Measurements from ENCODE around the gene HDHD3. TPM values are rescaled to one million over a fixed set of nuclear protein-coding genes. Genes with fewer than 3 reads are reported as not detected.
"Not testable (repeated sequence)": the region's sequence is repeated elsewhere in the genome, so short reads cannot be mapped to it uniquely, and the experiment has no call there.

Gene HDHD3
- total RNA-seq (2014; rRNA removed; shearing (Covaris generic)) = 5.1 and 8.1 TPM in 2 replicates

- peak; percentile 61 for DNase-seq (ENCODE audit: low read depth)
Observed at GRCh38 chr9:113376634-113377567, at the start of gene HDHD3. HDHD3 (minus strand) TSS chr9:113376986; CDS start chr9:113374354, 2,632 bp downstream.

GRCh38 chr9:113425072-113425471, 48.3 kb upstream of the HDHD3 start:
- no peak for DNase-seq (ENCODE audit: low read depth)

- no peak for DNase-seq (ENCODE audit: low read depth)
Observed at GRCh38 chr9:113421726-113422125, 44.9 kb upstream of the HDHD3 start.

GRCh38 chr9:113417370-113417769, 40.6 kb upstream of the HDHD3 start:
- DNase-seq (ENCODE audit: low read depth) = no peak

- DNase-seq (ENCODE audit: low read depth) = no peak
Observed at GRCh38 chr9:113416149-113416721, 39.4 kb upstream of the HDHD3 start.

- peak; percentile 95 for DNase-seq (ENCODE audit: low read depth)
Observed at GRCh38 chr9:113410207-113410864, 33.5 kb upstream of the HDHD3 start, which contains the start of the genes C9orf43 and POLE3. C9orf43 (plus strand) TSS chr9:113410747; CDS start chr9:113413494, 2,747 bp downstream. POLE3 (minus strand) TSS chr9:113410675; CDS start chr9:113410293, 382 bp downstream.

GRCh38 chr9:113409883-113410206, 33.1 kb upstream of the HDHD3 start:
- DNase-seq (ENCODE audit: low read depth) = no peak

GRCh38 chr9:113409481-113409880, 32.7 kb upstream of the HDHD3 start:
- peak; percentile 8 for DNase-seq (ENCODE audit: low read depth)

- DNase-seq (ENCODE audit: low read depth) = peak; percentile 68
Observed at GRCh38 chr9:113406873-113407511, 30.2 kb upstream of the HDHD3 start.

GRCh38 chr9:113406353-113406752, 29.6 kb upstream of the HDHD3 start:
- not testable (repeated sequence) for DNase-seq (ENCODE audit: low read depth)

GRCh38 chr9:113403646-113404045, 26.9 kb upstream of the HDHD3 start:
- no peak for DNase-seq (ENCODE audit: low read depth)

GRCh38 chr9:113401027-113401792, 24.4 kb upstream of the HDHD3 start, which contains the start of gene ALAD:
ALAD (minus strand) TSS chr9:113401284; CDS start chr9:113393559, 7,725 bp downstream.
- DNase-seq (ENCODE audit: low read depth) = peak; percentile 98

- DNase-seq (ENCODE audit: low read depth) = no peak
Observed at GRCh38 chr9:113399646-113400200, 22.9 kb upstream of the HDHD3 start.

- DNase-seq (ENCODE audit: low read depth) = peak; percentile 72
Observed at GRCh38 chr9:113398796-113399195, 22.0 kb upstream of the HDHD3 start.

GRCh38 chr9:113397203-113397631, 20.4 kb upstream of the HDHD3 start:
- DNase-seq (ENCODE audit: low read depth) = no peak

GRCh38 chr9:113395000-113395861, 18.4 kb upstream of the HDHD3 start:
- DNase-seq (ENCODE audit: low read depth) = no peak

- no peak for DNase-seq (ENCODE audit: low read depth)
Observed at GRCh38 chr9:113393281-113393680, 16.5 kb upstream of the HDHD3 start.

- DNase-seq (ENCODE audit: low read depth) = no peak
Observed at GRCh38 chr9:113391917-113392316, 15.1 kb upstream of the HDHD3 start.

GRCh38 chr9:113390192-113390960, 13.6 kb upstream of the HDHD3 start:
- DNase-seq (ENCODE audit: low read depth) = no peak
